Measurements from ENCODE around the gene LANCL2.

Gene LANCL2

GRCh38 chr7:55441774-55442522 is 76.8 kb downstream of the LANCL2 start:
- TF ChIP-seq CTCF (IDR thresholded peaks at IDR 0.05) = no peak

GRCh38 chr7:55444786-55445185 is 79.6 kb downstream of the LANCL2 start:
- TF ChIP-seq CTCF (IDR thresholded peaks at IDR 0.05) = no peak

DNA sequence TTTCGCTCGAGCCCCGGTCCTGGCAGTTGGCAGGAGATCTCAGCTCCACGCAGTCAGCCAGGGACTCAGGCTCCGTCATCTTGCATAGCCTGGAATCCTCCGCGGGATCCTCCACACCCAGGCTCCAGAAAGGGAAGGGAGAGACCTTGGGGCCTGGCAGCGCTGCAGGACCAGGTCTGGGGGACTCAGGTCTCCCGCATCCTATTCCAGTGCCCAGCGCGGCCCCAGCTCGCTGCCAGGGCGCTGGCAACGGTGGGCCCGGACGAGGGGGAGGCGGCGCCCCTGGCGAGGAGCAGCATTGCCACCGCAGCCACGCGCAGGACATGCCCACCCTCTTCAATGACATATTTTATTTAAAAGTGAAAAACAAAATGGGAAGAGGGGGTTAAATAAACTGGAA is 83.4 kb downstream of the LANCL2 start:
- TF ChIP-seq CTCF (IDR thresholded peaks at IDR 0.05) = no peak

- no peak for TF ChIP-seq CTCF (IDR thresholded peaks at IDR 0.05)
Measured at GRCh38 chr7:55449205-55449991, 84.3 kb downstream of the LANCL2 start.

- no peak for TF ChIP-seq CTCF (IDR thresholded peaks at IDR 0.05)
Measured at GRCh38 chr7:55449992-55450535, 84.9 kb downstream of the LANCL2 start.

DNA sequence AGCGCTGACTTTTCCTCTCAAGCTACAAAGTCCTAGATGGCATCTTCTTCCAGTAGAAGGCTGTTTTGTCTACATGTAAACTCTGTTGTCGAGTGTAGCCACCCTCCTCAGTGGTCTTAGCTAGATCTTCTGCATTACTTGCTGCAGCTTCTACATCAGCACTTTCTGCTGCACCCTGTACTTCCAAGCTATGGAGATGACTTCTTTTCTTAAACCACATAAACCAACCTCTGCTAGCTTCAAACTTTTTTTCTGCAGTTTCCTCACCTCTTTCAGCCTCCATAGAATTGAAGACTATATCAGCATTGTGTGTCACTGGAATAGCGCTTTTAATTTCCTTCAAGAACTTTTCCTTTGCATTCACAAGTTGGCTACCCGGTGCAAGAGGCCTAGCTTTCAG is 87.8 kb downstream of the LANCL2 start:
- no peak for TF ChIP-seq CTCF (IDR thresholded peaks at IDR 0.05)

- no peak for TF ChIP-seq CTCF (IDR thresholded peaks at IDR 0.05)
Measured at GRCh38 chr7:55457801-55458200, 92.7 kb downstream of the LANCL2 start.

Measured in LNCAP (cell line).